GM18517 (cell line): Measurements from ENCODE around the gene TPI1.
A peak's percentile ranks its signal among the peaks of the same experiment; 100 is the strongest.
"Not testable (repeated sequence)": the region's sequence is repeated elsewhere in the genome, so short reads cannot be mapped to it uniquely, and the experiment has no call there.

ENCODE experiments used
- ATAC-seq: cut with Tn5 transposase; IDR thresholded peaks from one replicate; pipeline ENCODE4 v1.9.1; 2021; ENCODE audit warnings: mild to moderate bottlenecking, moderate library complexity; ENCODE audit not compliant: unreplicated experiment

TPI1 gene

GRCh38 chr12:6846316-6846869 lies 20.9 kb upstream of the TPI1 start:
- ATAC-seq: no peak

- no peak for ATAC-seq
Measured at GRCh38 chr12:6847676-6848075, 19.7 kb upstream of the TPI1 start.

- no peak for ATAC-seq
Measured at GRCh38 chr12:6849427-6849826, 17.9 kb upstream of the TPI1 start.

- no peak for ATAC-seq
Measured at GRCh38 chr12:6849976-6850560, 17.3 kb upstream of the TPI1 start.

GRCh38 chr12:6850796-6851152 lies 16.6 kb upstream of the TPI1 start:
- ATAC-seq: no peak

- peak; percentile 62 for ATAC-seq
Measured at GRCh38 chr12:6851153-6851920, 16.0 kb upstream of the TPI1 start, which contains the start of gene CDCA3. TSS of gene CDCA3 (minus strand) at chr12:6851286. CDS start at chr12:6850952, 334 bp downstream.

GRCh38 chr12:6851921-6852650 lies 15.2 kb upstream of the TPI1 start, which contains the start of gene USP5:
TSS of gene USP5 (plus strand) at chr12:6852150. CDS start at chr12:6852180, 30 bp downstream.
- ATAC-seq: peak; percentile 71

GRCh38 chr12:6852651-6853354 lies 14.5 kb upstream of the TPI1 start:
- no peak for ATAC-seq

- ATAC-seq: no peak
Measured at GRCh38 chr12:6853626-6854025, 13.7 kb upstream of the TPI1 start.

- no peak for ATAC-seq
Measured at GRCh38 chr12:6854036-6854435, 13.3 kb upstream of the TPI1 start.

- ATAC-seq: no peak
Measured at GRCh38 chr12:6855322-6855721, 12.0 kb upstream of the TPI1 start.

- ATAC-seq: no peak
Measured at GRCh38 chr12:6858799-6859198, 8.5 kb upstream of the TPI1 start.

GRCh38 chr12:6860116-6860515 lies 7.2 kb upstream of the TPI1 start:
- no peak for ATAC-seq

- ATAC-seq: no peak
Measured at GRCh38 chr12:6860942-6861341, 6.4 kb upstream of the TPI1 start.

GRCh38 chr12:6861391-6861790 lies 5.9 kb upstream of the TPI1 start:
- ATAC-seq: no peak

GRCh38 chr12:6863033-6863432 lies 4.3 kb upstream of the TPI1 start:
- ATAC-seq: no peak

GRCh38 chr12:6863586-6864321 lies 3.6 kb upstream of the TPI1 start:
- no peak for ATAC-seq

GRCh38 chr12:6865307-6865706 lies 2.0 kb upstream of the TPI1 start:
- ATAC-seq: not testable (repeated sequence)

- no peak for ATAC-seq
Measured at GRCh38 chr12:6866163-6866919, 990 bp upstream of the TPI1 start.
